ENCODE results near the gene HDGFL3. TPM values are rescaled to one million over a fixed set of nuclear protein-coding genes. Genes with fewer than 3 reads are reported as not detected.
"Not testable (repeated sequence)": the region's sequence is repeated elsewhere in the genome, so short reads cannot be mapped to it uniquely, and the experiment has no call there.

The HDGFL3 gene
- total RNA-seq, 2 experiments from 2014 or later, result 13.7 to 14.1 TPM

DNA sequence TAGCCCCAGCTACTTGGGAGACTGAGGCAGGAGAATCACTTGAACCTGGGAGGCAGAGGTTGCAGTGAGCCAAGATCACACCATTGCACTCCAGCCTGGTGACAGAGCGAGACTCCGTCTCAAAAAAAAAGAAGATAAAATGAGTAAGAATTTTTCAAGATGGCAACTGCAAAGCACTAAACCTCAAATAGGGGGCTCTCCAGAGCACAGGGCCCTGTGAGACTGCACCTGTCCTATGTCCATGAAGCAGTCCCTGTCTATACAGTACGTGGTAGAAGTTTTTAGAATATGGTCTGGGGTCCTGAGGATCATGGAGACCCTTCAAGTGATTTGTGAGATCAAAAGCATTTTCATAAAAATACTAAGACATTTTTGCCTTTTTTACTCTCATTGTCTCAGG, 122.2 kb downstream of the HDGFL3 start:
- not testable (repeated sequence) for H3K27ac Mint-ChIP-seq, DNase-seq, H3K4me1 Mint-ChIP-seq, H3K36me3 Mint-ChIP-seq, H3K4me3 Mint-ChIP-seq, H3K9me3 Mint-ChIP-seq
- peaks cover 31% of the 10 kb centered on the region for H3K27me3 Mint-ChIP-seq

DNA sequence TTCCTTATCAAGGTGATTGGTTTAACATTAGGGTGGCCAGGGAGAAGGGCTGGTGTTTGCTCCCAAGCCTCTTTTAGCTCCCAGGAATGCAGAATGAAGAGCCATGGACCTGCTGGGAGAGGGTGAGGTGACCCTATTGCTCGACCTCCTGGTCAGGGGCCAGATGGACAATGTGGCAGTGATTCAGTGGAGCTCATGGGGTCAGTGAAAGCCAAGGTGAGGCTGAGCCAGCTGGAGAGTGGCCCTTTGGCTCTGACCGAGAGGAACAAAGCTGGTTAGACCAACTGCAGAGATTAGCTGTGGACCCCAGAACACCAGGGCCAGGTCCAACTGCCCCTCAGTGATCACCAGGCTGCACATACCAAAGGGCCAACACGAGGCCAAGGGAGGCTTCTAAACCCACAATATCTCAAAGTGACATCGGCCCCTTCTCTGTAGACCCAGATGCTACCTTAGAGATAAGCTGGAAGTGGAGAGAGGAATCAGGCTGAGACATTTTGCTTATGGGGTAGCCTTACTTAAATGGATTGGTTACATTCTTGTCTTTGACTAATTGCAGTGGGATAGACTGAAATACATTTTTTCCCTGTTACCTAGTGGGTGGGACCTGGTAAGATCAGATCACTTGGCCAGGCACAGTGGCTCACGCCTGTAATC, 124.8 kb downstream of the HDGFL3 start:
- H3K9me3 Mint-ChIP-seq, result no peaks in the 10 kb centered on the region
- peaks cover 3% of the 10 kb centered on the region for H3K4me1 Mint-ChIP-seq
- no peak overlapping the region for H3K4me3 Mint-ChIP-seq
- peaks cover 46% of the 10 kb centered on the region for H3K27me3 Mint-ChIP-seq
- no peak overlapping the region for H3K27ac Mint-ChIP-seq
- no peak for DNase-seq
- no peaks in the 10 kb centered on the region for H3K36me3 Mint-ChIP-seq

DNA sequence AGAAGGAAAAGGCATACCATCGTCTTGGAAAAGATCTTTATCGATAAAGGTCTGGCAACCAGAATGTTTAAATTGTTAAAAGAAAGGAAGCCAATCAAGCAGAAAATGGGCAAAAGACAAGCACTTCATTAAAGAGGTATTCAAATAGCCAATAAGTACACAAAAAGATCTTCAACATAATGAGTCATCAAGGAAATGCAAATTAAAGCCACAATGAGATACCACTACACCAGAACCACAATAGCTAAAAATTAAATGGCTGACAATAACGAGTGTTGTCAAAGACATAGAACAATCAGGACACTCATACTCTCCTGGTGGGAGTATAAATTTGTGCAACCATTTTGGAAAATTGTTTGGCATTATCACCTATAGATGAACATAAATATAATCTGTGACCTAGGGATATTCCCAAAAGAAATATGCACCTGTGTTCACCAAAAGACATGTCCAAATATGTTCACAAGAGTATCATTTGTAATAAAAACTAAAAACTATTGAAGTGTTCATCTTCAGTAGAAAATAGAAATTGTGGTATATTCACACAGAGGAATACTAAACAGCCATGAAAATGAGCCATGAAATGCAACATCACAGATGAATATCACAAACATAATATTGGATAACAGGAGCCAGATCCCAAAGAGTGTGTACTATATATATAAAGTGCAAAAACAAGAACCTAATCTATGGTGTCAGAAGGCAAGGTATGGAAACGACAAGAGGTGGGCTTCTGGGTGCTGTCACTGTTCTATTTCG, 126.2 kb downstream of the HDGFL3 start:
- DNase-seq, result no peak
- H3K27ac Mint-ChIP-seq, result no peak overlapping the region
- H3K4me3 Mint-ChIP-seq, result no peak overlapping the region
- H3K9me3 Mint-ChIP-seq, result no peaks in the 10 kb centered on the region
- peaks cover 54% of the 10 kb centered on the region for H3K27me3 Mint-ChIP-seq
- H3K36me3 Mint-ChIP-seq, result no peaks in the 10 kb centered on the region
- H3K4me1 Mint-ChIP-seq, result peaks cover 3% of the 10 kb centered on the region

- Mint-ChIP-seq H3K27ac (no peak overlapping the region), H3K4me3 (no peak overlapping the region), H3K27me3 (peaks cover 47% of the 10 kb centered on the region), H3K36me3 (peaks cover 3% of the 10 kb centered on the region), H3K9me3 (peaks cover 6% of the 10 kb centered on the region), H3K4me1 (peaks cover 3% of the 10 kb centered on the region)
- DNase-seq, result no peak
Measured at GRCh38 chr15:83078712-83079111, 128.9 kb downstream of the HDGFL3 start.

Other genes starting within 250 kb of the HDGFL3 start
- 10 to 100 TPM; 24.9 to 28.4 TPM for gene RAMAC, start 221.6 kb downstream of the HDGFL3 start, total RNA-seq
- gene C15orf40, start 196.2 kb downstream of the HDGFL3 start, total RNA-seq, result 10 to 100 TPM; 27.1 to 30.2 TPM
- gene BTBD1, start 140.6 kb downstream of the HDGFL3 start, total RNA-seq, result 10 to 100 TPM; 62.4 to 63.3 TPM
- gene TM6SF1, start 100.2 kb downstream of the HDGFL3 start, total RNA-seq, result 1 to 10 TPM; 1.6 TPM
- gene BNC1, start 76.8 kb upstream of the HDGFL3 start, total RNA-seq, result not detected
- gene SH3GL3, start 239.5 kb upstream of the HDGFL3 start, total RNA-seq, result not detected